ENCODE measurements around the gene PRAF2. TPM values are rescaled to one million over a fixed set of nuclear protein-coding genes. Genes with fewer than 3 reads are reported as not detected.

Gene PRAF2
- total RNA-seq, 1 donor from 2014 or later = 48.4 TPM

GRCh38 chrX:49061490-49061889 is 12.3 kb downstream of the PRAF2 start:
- Histone ChIP-seq H3K27me3 (no peaks in the 10 kb centered on the region), H3K9me3 (no peaks in the 10 kb centered on the region), H3K36me3 (peaks cover 2 to 11% of the 10 kb centered on the region in 2 donors), H3K27ac (no peak overlapping the region), H3K4me1 (no peaks in the 10 kb centered on the region), H3K4me3 (no peak overlapping the region)
- DNase-seq (ENCODE audit: low spot score in 2 of 2) = no peak
- TF ChIP-seq CTCF (IDR thresholded peaks at IDR 0.05) = no peak
- intact Hi-C loops (cut with DNase I) = no loop called here

GRCh38 chrX:49060914-49061313 is 12.9 kb downstream of the PRAF2 start:
- no peak for TF ChIP-seq CTCF (IDR thresholded peaks at IDR 0.05)
- intact Hi-C loops (cut with DNase I) = no loop called here
- Histone ChIP-seq H3K27me3 (no peaks in the 10 kb centered on the region), H3K27ac (no peak overlapping the region), H3K9me3 (no peaks in the 10 kb centered on the region), H3K36me3 (peaks cover 2 to 11% of the 10 kb centered on the region in 2 donors), H3K4me1 (no peaks in the 10 kb centered on the region), H3K4me3 (no peak overlapping the region)
- DNase-seq (ENCODE audit: low spot score in 2 of 2) = no peak

- peak overlapping the region in 1 of 2 donors; percentile 49 for H3K27ac ChIP-seq
- DNase-seq (ENCODE audit: low spot score in 2 of 2) = no peak
- no peaks in the 10 kb centered on the region for H3K4me1 ChIP-seq
- no peaks in the 10 kb centered on the region for H3K27me3 ChIP-seq
- intact Hi-C loops (cut with DNase I) = no loop called here
- no peak overlapping the region for H3K4me3 ChIP-seq
- H3K9me3 ChIP-seq = no peaks in the 10 kb centered on the region
- TF ChIP-seq CTCF (IDR thresholded peaks at IDR 0.05) = no peak
- peaks cover 2 to 5% of the 10 kb centered on the region in 2 donors for H3K36me3 ChIP-seq
Observed at GRCh38 chrX:49059681-49060085, 14.1 kb downstream of the PRAF2 start.

GRCh38 chrX:49059201-49059600 is 14.6 kb downstream of the PRAF2 start:
- H3K27ac ChIP-seq = peak overlapping the region; percentile 45 to 49
- H3K4me1 ChIP-seq = no peaks in the 10 kb centered on the region
- DNase-seq (ENCODE audit: low spot score in 2 of 2) = no peak
- intact Hi-C loops (cut with DNase I) = no loop called here
- no peaks in the 10 kb centered on the region for H3K27me3 ChIP-seq
- H3K9me3 ChIP-seq = no peaks in the 10 kb centered on the region
- H3K36me3 ChIP-seq = peaks cover 2 to 5% of the 10 kb centered on the region in 2 donors
- no peak for TF ChIP-seq CTCF (IDR thresholded peaks at IDR 0.05)
- H3K4me3 ChIP-seq = no peak overlapping the region

GRCh38 chrX:49058794-49059193 is 15.0 kb downstream of the PRAF2 start, which contains the start of gene CCDC120:
TSS of gene CCDC120 (plus strand) at chrX:49058999. CDS start at chrX:49062042, 3,043 bp downstream.
- H3K4me3 ChIP-seq = no peak within 1 kb of the TSS
- H3K36me3 ChIP-seq = peaks cover 2 to 4% of the 10 kb centered on the region in 2 donors
- H3K27me3 ChIP-seq = no peaks in the 10 kb centered on the region
- H3K27ac ChIP-seq = peak within 1 kb of the TSS; percentile 45 to 49
- no peak for TF ChIP-seq CTCF (IDR thresholded peaks at IDR 0.05)
- no peak for DNase-seq (ENCODE audit: low spot score in 2 of 2)
- H3K9me3 ChIP-seq = no peaks in the 10 kb centered on the region
- H3K4me1 ChIP-seq = no peaks in the 10 kb centered on the region
- intact Hi-C loops (cut with DNase I) = no loop called here
